Neural crest cell (in vitro differentiated cells): Measurements from ENCODE around the gene CDH13. TPM values are rescaled to one million over a fixed set of nuclear protein-coding genes. Genes with fewer than 3 reads are reported as not detected.
A peak's percentile ranks its signal among the peaks of the same experiment; 100 is the strongest.

Source experiments
- DNase-seq: peaks from one replicate; pipeline ENCODE4 v3.0.0; 2021; ENCODE audit warnings: low read depth, mixed read lengths, low spot score
- H3K27ac Mint-ChIP-seq: one replicate; pipeline ENCODE4 v1.8.0; 2021; ENCODE audit warnings: mild to moderate bottlenecking, mixed read lengths; ENCODE audit not compliant: unreplicated experiment
- H3K27me3 Mint-ChIP-seq: 2 replicates; pipeline ENCODE4 v1.8.0; 2021; ENCODE audit warnings: low read depth, mild to moderate bottlenecking, mixed read lengths
- H3K36me3 Mint-ChIP-seq: 2 replicates; pipeline ENCODE4 v1.8.0; 2021; ENCODE audit warnings: low read depth, mild to moderate bottlenecking, mixed read lengths
- H3K4me1 Mint-ChIP-seq: 2 replicates; pipeline ENCODE4 v1.8.0; 2021; ENCODE audit warnings: mixed read lengths
- H3K4me3 Mint-ChIP-seq: one replicate; pipeline ENCODE4 v1.8.0; 2021; ENCODE audit warnings: mild to moderate bottlenecking, mixed read lengths
- H3K9me3 Mint-ChIP-seq: 2 replicates; pipeline ENCODE4 v1.8.0; 2021; ENCODE audit warnings: mixed read lengths
- total RNA-seq: library from RNA; stranded (reverse); gene quantifications from 2 replicates; pipeline ENCODE4 v1.2.1, GENCODE V29; 2021
- TF ChIP-seq, protein P1 (sequence below): fragments of 200-600 bp; sonication (generic); conservative IDR thresholded peaks from 2 replicates; pipeline ENCODE4 v1.5.0; 2021; ENCODE audit warnings: antibody characterized with exemption, mild to moderate bottlenecking

The CDH13 gene
- total RNA-seq, 1 donor from 2014 or later: 1.1 TPM

DNA sequence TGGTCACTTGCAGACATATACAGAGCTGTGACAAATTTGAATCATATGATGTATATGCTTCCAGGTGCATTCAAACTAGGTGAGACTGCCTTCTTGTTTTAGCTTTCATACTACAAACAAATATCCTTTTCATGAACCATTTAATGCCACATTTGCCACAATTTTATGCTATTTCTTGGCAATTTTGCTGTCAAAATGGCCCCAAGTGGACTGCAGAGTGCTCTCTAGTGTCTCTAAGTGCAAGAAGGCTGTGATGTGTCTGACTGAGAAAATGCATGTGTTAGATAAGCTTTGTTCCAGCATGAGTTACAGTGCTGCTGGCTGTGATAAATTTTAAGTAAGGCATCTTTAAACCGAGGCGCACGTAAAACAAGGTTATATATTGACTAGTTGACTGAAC lies 38.3 kb downstream of the CDH13 start:
- Mint-ChIP-seq H3K4me1 (peaks cover 5% of the 10 kb centered on the region), H3K36me3 (no peaks in the 10 kb centered on the region), H3K27ac (no peak overlapping the region), H3K9me3 (no peaks in the 10 kb centered on the region), H3K4me3 (no peak overlapping the region), H3K27me3 (no peaks in the 10 kb centered on the region)
- TF ChIP-seq, protein P1, sequence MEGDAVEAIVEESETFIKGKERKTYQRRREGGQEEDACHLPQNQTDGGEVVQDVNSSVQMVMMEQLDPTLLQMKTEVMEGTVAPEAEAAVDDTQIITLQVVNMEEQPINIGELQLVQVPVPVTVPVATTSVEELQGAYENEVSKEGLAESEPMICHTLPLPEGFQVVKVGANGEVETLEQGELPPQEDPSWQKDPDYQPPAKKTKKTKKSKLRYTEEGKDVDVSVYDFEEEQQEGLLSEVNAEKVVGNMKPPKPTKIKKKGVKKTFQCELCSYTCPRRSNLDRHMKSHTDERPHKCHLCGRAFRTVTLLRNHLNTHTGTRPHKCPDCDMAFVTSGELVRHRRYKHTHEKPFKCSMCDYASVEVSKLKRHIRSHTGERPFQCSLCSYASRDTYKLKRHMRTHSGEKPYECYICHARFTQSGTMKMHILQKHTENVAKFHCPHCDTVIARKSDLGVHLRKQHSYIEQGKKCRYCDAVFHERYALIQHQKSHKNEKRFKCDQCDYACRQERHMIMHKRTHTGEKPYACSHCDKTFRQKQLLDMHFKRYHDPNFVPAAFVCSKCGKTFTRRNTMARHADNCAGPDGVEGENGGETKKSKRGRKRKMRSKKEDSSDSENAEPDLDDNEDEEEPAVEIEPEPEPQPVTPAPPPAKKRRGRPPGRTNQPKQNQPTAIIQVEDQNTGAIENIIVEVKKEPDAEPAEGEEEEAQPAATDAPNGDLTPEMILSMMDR: no peak
- no peak for DNase-seq

DNA sequence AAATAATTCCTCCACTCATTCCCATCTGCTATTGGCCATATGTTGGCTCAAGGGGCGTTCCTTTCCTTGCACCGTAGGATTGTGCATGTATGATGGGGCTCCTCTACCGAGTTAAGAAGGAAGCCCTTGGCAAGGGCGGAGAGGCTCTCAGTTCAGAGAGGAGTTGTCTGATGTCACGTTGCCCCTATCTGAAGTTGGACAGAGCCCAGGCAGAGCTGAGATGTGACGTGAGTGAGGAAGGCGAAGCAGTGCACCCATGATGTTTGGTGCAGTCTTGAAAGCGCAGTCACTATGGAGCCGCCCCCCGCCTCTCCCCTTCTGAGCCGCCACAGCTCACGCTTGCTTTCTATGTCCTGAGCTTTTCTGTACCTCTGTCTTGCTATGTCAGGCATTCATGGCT lies 40.7 kb downstream of the CDH13 start:
- peaks cover 8% of the 10 kb centered on the region for H3K4me1 Mint-ChIP-seq
- TF ChIP-seq, protein P1: no peak
- H3K9me3 Mint-ChIP-seq: peaks cover under 1% of the 10 kb centered on the region
- H3K4me3 Mint-ChIP-seq: no peak overlapping the region
- H3K27me3 Mint-ChIP-seq: no peaks in the 10 kb centered on the region
- no peaks in the 10 kb centered on the region for H3K36me3 Mint-ChIP-seq
- DNase-seq: no peak
- no peak overlapping the region for H3K27ac Mint-ChIP-seq

DNA sequence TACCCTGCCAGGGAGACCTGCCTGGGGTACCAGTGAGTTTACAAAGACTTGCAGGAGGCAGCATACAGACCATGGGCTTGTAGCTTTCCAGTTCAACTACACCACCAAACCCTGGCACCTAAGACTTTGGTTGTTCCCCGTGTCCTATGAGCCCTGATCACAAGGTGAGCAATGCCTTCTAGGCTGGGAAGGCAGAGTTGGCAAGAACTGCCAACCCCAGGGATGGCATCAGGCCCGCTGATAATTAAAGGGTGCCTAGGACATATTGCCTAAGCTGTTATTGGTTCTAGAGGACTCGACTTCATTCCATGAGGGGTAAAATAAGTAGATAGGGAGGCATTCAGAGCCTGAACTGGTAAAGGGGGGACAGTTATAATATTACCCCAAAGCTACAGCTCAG lies 41.3 kb downstream of the CDH13 start:
- H3K4me3 Mint-ChIP-seq: no peak overlapping the region
- peaks cover 10% of the 10 kb centered on the region for H3K4me1 Mint-ChIP-seq
- TF ChIP-seq, protein P1: no peak
- H3K27ac Mint-ChIP-seq: no peak overlapping the region
- H3K36me3 Mint-ChIP-seq: no peaks in the 10 kb centered on the region
- H3K27me3 Mint-ChIP-seq: no peaks in the 10 kb centered on the region
- peaks cover 2% of the 10 kb centered on the region for H3K9me3 Mint-ChIP-seq
- DNase-seq: no peak

GRCh38 chr16:82671741-82672140 lies 45.0 kb downstream of the CDH13 start:
- Mint-ChIP-seq H3K4me3 (no peak overlapping the region), H3K27ac (no peak overlapping the region), H3K4me1 (peaks cover 10% of the 10 kb centered on the region), H3K27me3 (no peaks in the 10 kb centered on the region), H3K9me3 (peaks cover 2% of the 10 kb centered on the region), H3K36me3 (no peaks in the 10 kb centered on the region)
- TF ChIP-seq, protein P1: peak; percentile 39
- DNase-seq: no peak

GRCh38 chr16:82672676-82673075 lies 45.9 kb downstream of the CDH13 start:
- Mint-ChIP-seq H3K36me3 (no peaks in the 10 kb centered on the region), H3K27me3 (no peaks in the 10 kb centered on the region), H3K9me3 (peaks cover 2% of the 10 kb centered on the region), H3K4me3 (no peak overlapping the region), H3K4me1 (peaks cover 10% of the 10 kb centered on the region), H3K27ac (no peak overlapping the region)
- TF ChIP-seq, protein P1: no peak
- DNase-seq: no peak

DNA sequence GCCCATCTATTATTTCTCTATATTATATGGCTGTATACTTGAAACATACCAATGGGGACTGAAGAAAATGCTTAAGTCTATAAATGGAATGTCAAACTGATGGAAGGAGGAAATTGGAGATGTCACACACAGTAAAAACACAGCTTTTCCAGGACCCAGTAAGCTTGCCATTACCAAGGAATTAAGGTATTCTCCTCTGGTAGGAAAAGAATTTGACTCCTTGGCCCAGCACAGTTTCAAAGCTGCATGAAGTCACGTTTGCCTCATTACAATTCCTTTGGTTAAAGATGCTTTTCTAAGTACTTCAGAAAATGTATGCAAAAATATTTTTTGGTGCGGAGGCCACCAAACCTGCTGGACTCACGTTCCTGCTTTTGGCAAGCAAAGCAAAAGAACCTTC lies 48.5 kb downstream of the CDH13 start:
- DNase-seq: no peak
- no peak overlapping the region for H3K4me3 Mint-ChIP-seq
- H3K4me1 Mint-ChIP-seq: peaks cover 10% of the 10 kb centered on the region
- peaks cover 2% of the 10 kb centered on the region for H3K9me3 Mint-ChIP-seq
- TF ChIP-seq, protein P1: no peak
- H3K27ac Mint-ChIP-seq: no peak overlapping the region
- no peaks in the 10 kb centered on the region for H3K27me3 Mint-ChIP-seq
- H3K36me3 Mint-ChIP-seq: no peaks in the 10 kb centered on the region
